D721Med (cell line): Measurements from ENCODE around the gene CAMK2D.

ENCODE experiments used
- DNase-seq: peaks from one replicate; pipeline ENCODE4 v3.0.0; 2011; ENCODE audit warnings: low spot score; ENCODE audit not compliant: insufficient read length
- FAIRE-seq: peaks from 2 replicates; lab custom pipeline; 2011; peaks lifted over from hg19 to GRCh38; lab: Jason Lieb, UNC
- CTCF ChIP-seq: IDR thresholded peaks from 2 replicates; pipeline ENCODE4 v1.5.1; 2012; ENCODE audit warnings: mild to moderate bottlenecking, control low read depth; ENCODE audit not compliant: insufficient read depth; ENCODE audit errors: missing control alignments

The CAMK2D gene

GRCh38 chr4:113420938-113421337, 340.6 kb downstream of the CAMK2D start:
- FAIRE-seq, result no peak
- DNase-seq, result no peak
- TF ChIP-seq CTCF, result no peak

- FAIRE-seq (no peak), DNase-seq (no peak)
- no peak for TF ChIP-seq CTCF
Observed at GRCh38 chr4:113419631-113420030, 341.9 kb downstream of the CAMK2D start.

- no peak for DNase-seq
- FAIRE-seq, result no peak
Observed at GRCh38 chr4:113411496-113411938, 350.0 kb downstream of the CAMK2D start.

GRCh38 chr4:113410686-113411085, 350.9 kb downstream of the CAMK2D start:
- no peak for FAIRE-seq
- no peak for TF ChIP-seq CTCF
- DNase-seq, result no peak

More at GRCh38 chr4:113411496-113411938, 350.0 kb downstream of the CAMK2D start:
- TF ChIP-seq CTCF, result no peak

- FAIRE-seq (no peak), DNase-seq (no peak)
- TF ChIP-seq CTCF, result no peak
Observed at GRCh38 chr4:113409181-113409580, 352.4 kb downstream of the CAMK2D start.

- no peak for FAIRE-seq
- no peak for TF ChIP-seq CTCF
- no peak for DNase-seq
Observed at GRCh38 chr4:113407409-113407808, 354.1 kb downstream of the CAMK2D start.

GRCh38 chr4:113406723-113407016, 354.9 kb downstream of the CAMK2D start:
- no peak for FAIRE-seq
- no peak for DNase-seq
- no peak for TF ChIP-seq CTCF
